ENCODE data around the gene ADAMTS18.

DNA sequence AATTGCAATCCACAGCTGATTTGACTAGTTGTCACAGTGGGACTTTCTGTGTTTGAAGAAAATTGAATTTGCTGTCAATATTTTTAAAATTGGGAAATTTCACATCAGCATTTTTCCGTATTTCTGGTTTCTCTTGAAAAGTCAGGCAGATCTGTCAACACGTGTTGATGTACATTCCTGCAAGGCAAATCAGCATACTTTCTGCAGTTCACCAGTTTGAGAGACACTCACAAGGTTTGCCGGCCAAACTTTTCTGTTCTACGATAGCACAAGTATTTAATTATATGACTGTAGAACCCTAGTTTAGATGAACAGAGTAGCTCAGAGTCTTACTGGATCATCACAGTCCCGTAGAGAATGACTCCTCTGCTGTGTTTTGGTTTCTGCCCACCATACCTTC is 102.0 kb downstream of the ADAMTS18 start:
- TF ChIP-seq, protein P1, sequence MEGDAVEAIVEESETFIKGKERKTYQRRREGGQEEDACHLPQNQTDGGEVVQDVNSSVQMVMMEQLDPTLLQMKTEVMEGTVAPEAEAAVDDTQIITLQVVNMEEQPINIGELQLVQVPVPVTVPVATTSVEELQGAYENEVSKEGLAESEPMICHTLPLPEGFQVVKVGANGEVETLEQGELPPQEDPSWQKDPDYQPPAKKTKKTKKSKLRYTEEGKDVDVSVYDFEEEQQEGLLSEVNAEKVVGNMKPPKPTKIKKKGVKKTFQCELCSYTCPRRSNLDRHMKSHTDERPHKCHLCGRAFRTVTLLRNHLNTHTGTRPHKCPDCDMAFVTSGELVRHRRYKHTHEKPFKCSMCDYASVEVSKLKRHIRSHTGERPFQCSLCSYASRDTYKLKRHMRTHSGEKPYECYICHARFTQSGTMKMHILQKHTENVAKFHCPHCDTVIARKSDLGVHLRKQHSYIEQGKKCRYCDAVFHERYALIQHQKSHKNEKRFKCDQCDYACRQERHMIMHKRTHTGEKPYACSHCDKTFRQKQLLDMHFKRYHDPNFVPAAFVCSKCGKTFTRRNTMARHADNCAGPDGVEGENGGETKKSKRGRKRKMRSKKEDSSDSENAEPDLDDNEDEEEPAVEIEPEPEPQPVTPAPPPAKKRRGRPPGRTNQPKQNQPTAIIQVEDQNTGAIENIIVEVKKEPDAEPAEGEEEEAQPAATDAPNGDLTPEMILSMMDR (IDR thresholded peaks at IDR 0.05 in 2 of 3, conservative IDR thresholded peaks at IDR 0.05 in 1 of 3; ENCODE audit: borderline replicate concordance in 1 of 3, insufficient read depth in 1 of 3, low read depth in 2 of 3, low read length in 2 of 3), result no peak
- TF ChIP-seq POLR2A (IDR thresholded peaks at IDR 0.05; ENCODE audit: borderline replicate concordance, extremely low read depth, insufficient read depth, insufficient read length), result no peak
- no peak for TF ChIP-seq TCF7L2 (IDR thresholded peaks at IDR 0.05; ENCODE audit: borderline replicate concordance, extremely low read depth, insufficient read depth, insufficient read length)
- TF ChIP-seq REST (IDR thresholded peaks at IDR 0.05; ENCODE audit: low read depth), result no peak
- no peak for TF ChIP-seq POLR2AphosphoS5 (IDR thresholded peaks at IDR 0.05; ENCODE audit: low read depth, low read length)
- TF ChIP-seq EZH2 (IDR thresholded peaks at IDR 0.05), result no peak
- no peak for TF ChIP-seq RAD21 (IDR thresholded peaks at IDR 0.05; ENCODE audit: low read depth)
- TF ChIP-seq YY1 (IDR thresholded peaks at IDR 0.05; ENCODE audit: extremely low read depth, insufficient replicate concordance, low read depth, low read length), result no peak
- no peak for TF ChIP-seq CBX3 (IDR thresholded peaks at IDR 0.05; ENCODE audit: low read depth)
- TF ChIP-seq CEBPB (IDR thresholded peaks at IDR 0.05; ENCODE audit: low read depth), result no peak
- no peak for TF ChIP-seq ATF3 (IDR thresholded peaks at IDR 0.05)
- TF ChIP-seq SRF (IDR thresholded peaks at IDR 0.05; ENCODE audit: low read depth), result no peak
- TF ChIP-seq ZNF274 (IDR thresholded peaks at IDR 0.05; ENCODE audit: low read depth, low read length), result no peak
- TF ChIP-seq MAX (IDR thresholded peaks at IDR 0.05), result no peak
